Trophoblast cell (in vitro differentiated cells and primary cell): ENCODE measurements around the gene RICTOR.

ENCODE experiments used
- DNase-seq, 2 donors: peaks; one replicate each; pipeline ENCODE4 v3.0.0-alpha.2; 2016
- H2AFZ ChIP-seq: 2 replicates; pipeline ENCODE4 v1.6.1; 2013; ENCODE audit warnings: low read length, moderate library complexity, mild to moderate bottlenecking; ENCODE audit not compliant: insufficient read depth, poor library complexity
- H2AK5ac ChIP-seq: 2 replicates; pipeline ENCODE4 v1.6.1; 2013; ENCODE audit warnings: mild to moderate bottlenecking, low read length
- H2BK120ac ChIP-seq: 2 replicates; pipeline ENCODE4 v1.6.1; 2013; ENCODE audit warnings: low read length, mild to moderate bottlenecking, moderate library complexity; ENCODE audit not compliant: insufficient read depth, poor library complexity
- H2BK12ac ChIP-seq: 2 replicates; pipeline ENCODE4 v1.6.1; 2013; ENCODE audit warnings: mild to moderate bottlenecking, low read length, moderate library complexity
- H2BK5ac ChIP-seq: 2 replicates; pipeline ENCODE4 v1.6.1; 2013; ENCODE audit warnings: low read length, low read depth, moderate library complexity, mild to moderate bottlenecking; ENCODE audit not compliant: poor library complexity
- H3K14ac ChIP-seq: 2 replicates; pipeline ENCODE4 v1.6.1; 2013; ENCODE audit warnings: mild to moderate bottlenecking, low read length
- H3K18ac ChIP-seq: 2 replicates; pipeline ENCODE4 v1.6.1; 2013; ENCODE audit warnings: mild to moderate bottlenecking, low read length
- H3K23ac ChIP-seq: 2 replicates; pipeline ENCODE4 v1.6.1; 2013; ENCODE audit warnings: low read length
- H3K27ac ChIP-seq: 2 replicates; pipeline ENCODE4 v1.5.1; 2013; ENCODE audit warnings: low read depth, mild to moderate bottlenecking, inconsistent platforms, low read length, moderate library complexity
- H3K27me3 ChIP-seq: 2 replicates; pipeline ENCODE4 v1.6.1; 2013; ENCODE audit warnings: inconsistent platforms, mild to moderate bottlenecking, low read length, moderate library complexity; ENCODE audit not compliant: insufficient read depth
- H3K36me3 ChIP-seq, 2 experiments: 1 replicate in 1 of 2; 2 replicates in 1 of 2; pipeline ENCODE4 v1.6.1; 2013; ENCODE audit warnings: low read length in 2 of 2, mild to moderate bottlenecking in 2 of 2, moderate library complexity in 1 of 2; ENCODE audit not compliant: insufficient read depth in 2 of 2, control insufficient read depth in 1 of 2
- H3K4ac ChIP-seq: 2 replicates; pipeline ENCODE4 v1.6.1; 2013; ENCODE audit warnings: low read depth, mild to moderate bottlenecking, low read length, moderate library complexity
- H3K4me1 ChIP-seq, 2 experiments: 1 replicate in 1 of 2; 2 replicates in 1 of 2; pipeline ENCODE4 v1.6.1; 2013; ENCODE audit warnings: low read length in 2 of 2, mild to moderate bottlenecking in 2 of 2, moderate library complexity in 1 of 2; ENCODE audit not compliant: insufficient read depth in 2 of 2, control insufficient read depth in 1 of 2
- H3K4me2 ChIP-seq: 2 replicates; pipeline ENCODE4 v1.6.1; 2013; ENCODE audit warnings: inconsistent platforms, mild to moderate bottlenecking, low read length, moderate library complexity
- H3K4me3 ChIP-seq: 2 replicates; pipeline ENCODE4 v1.5.1; 2013; ENCODE audit warnings: mild to moderate bottlenecking, low read depth, low read length, inconsistent platforms
- H3K79me1 ChIP-seq: one replicate; pipeline ENCODE4 v1.6.1; 2013; ENCODE audit warnings: low read length
- H3K79me2 ChIP-seq: 2 replicates; pipeline ENCODE4 v1.6.1; 2013; ENCODE audit warnings: low read length, mild to moderate bottlenecking; ENCODE audit not compliant: control insufficient read depth, insufficient read depth, poor library complexity
- H3K9ac ChIP-seq: 2 replicates; pipeline ENCODE4 v1.6.1; 2013; ENCODE audit warnings: mild to moderate bottlenecking, low read length
- H3K9me3 ChIP-seq: 2 replicates; pipeline ENCODE4 v1.6.1; 2013; ENCODE audit warnings: low read depth, mild to moderate bottlenecking, control low read depth, inconsistent platforms, low read length; ENCODE audit not compliant: insufficient read depth
- H4K12ac ChIP-seq: 2 replicates; pipeline ENCODE4 v1.6.1; 2013; ENCODE audit warnings: low read depth, mild to moderate bottlenecking, low read length, moderate library complexity
- H4K8ac ChIP-seq: 2 replicates; pipeline ENCODE4 v1.6.1; 2013; ENCODE audit warnings: low read depth, mild to moderate bottlenecking, low read length, moderate library complexity
- H4K91ac ChIP-seq: one replicate; pipeline ENCODE4 v1.6.1; 2013; ENCODE audit warnings: low read depth, mild to moderate bottlenecking, low read length, moderate library complexity
- WGBS: extraction: QIAGEN DNeasy Blood & Tissue Kit; methylation state at CpG from one replicate; pipeline ENCODE4 v1.1.7; 2013; ENCODE audit warnings: missing lambda C conversion rate; ENCODE audit not compliant: insufficient read length, insufficient coverage; ENCODE audit errors: extremely low coverage; 5-methylcytosine and 5-hydroxymethylcytosine counted together

RICTOR gene

GRCh38 chr5:39120052-39120420 is 45.8 kb upstream of the RICTOR start:
- no peak for DNase-seq
- WGBS: no CpG with 5 or more reads among the region's 1 CpG
- no peak overlapping the region for H2BK5ac ChIP-seq
- H2AFZ ChIP-seq: no peak overlapping the region
- H2BK120ac ChIP-seq: no peak overlapping the region
- H3K36me3 ChIP-seq: no peaks in the 10 kb centered on the region
- no peaks in the 10 kb centered on the region for H3K9me3 ChIP-seq
- H3K79me2 ChIP-seq: no peaks in the 10 kb centered on the region
- H3K23ac ChIP-seq: no peak overlapping the region
- no peak overlapping the region for H3K18ac ChIP-seq
- H3K27ac ChIP-seq: no peak overlapping the region
- H3K4me2 ChIP-seq: no peak overlapping the region
- H3K4ac ChIP-seq: no peak overlapping the region
- no peak overlapping the region for H3K14ac ChIP-seq
- no peak overlapping the region for H2AK5ac ChIP-seq
- no peak overlapping the region for H3K4me3 ChIP-seq
- no peak overlapping the region for H2BK12ac ChIP-seq
- no peak overlapping the region for H4K91ac ChIP-seq
- no peak overlapping the region for H4K8ac ChIP-seq
- H3K9ac ChIP-seq: no peak overlapping the region
- no peak overlapping the region for H4K12ac ChIP-seq
- H3K27me3 ChIP-seq: no peaks in the 10 kb centered on the region
- no peaks in the 10 kb centered on the region for H3K4me1 ChIP-seq
- no peaks in the 10 kb centered on the region for H3K79me1 ChIP-seq

- no peak overlapping the region for H3K4me2 ChIP-seq
- H3K27ac ChIP-seq: no peak overlapping the region
- no peaks in the 10 kb centered on the region for H3K27me3 ChIP-seq
- H2BK12ac ChIP-seq: no peak overlapping the region
- H3K4ac ChIP-seq: no peak overlapping the region
- H2AFZ ChIP-seq: no peak overlapping the region
- no peak overlapping the region for H2AK5ac ChIP-seq
- H3K79me1 ChIP-seq: no peaks in the 10 kb centered on the region
- no peak overlapping the region for H3K23ac ChIP-seq
- no peak overlapping the region for H3K14ac ChIP-seq
- H4K8ac ChIP-seq: no peak overlapping the region
- no peak overlapping the region for H2BK5ac ChIP-seq
- H3K18ac ChIP-seq: no peak overlapping the region
- H3K9me3 ChIP-seq: no peaks in the 10 kb centered on the region
- no peak overlapping the region for H3K9ac ChIP-seq
- no CpG with 5 or more reads among the region's 3 CpGs for WGBS
- no peak overlapping the region for H4K12ac ChIP-seq
- H3K79me2 ChIP-seq: no peaks in the 10 kb centered on the region
- H4K91ac ChIP-seq: no peak overlapping the region
- no peak overlapping the region for H2BK120ac ChIP-seq
- H3K4me1 ChIP-seq: no peaks in the 10 kb centered on the region
- no peak for DNase-seq
- no peak overlapping the region for H3K4me3 ChIP-seq
- no peaks in the 10 kb centered on the region for H3K36me3 ChIP-seq
These were observed 45.3 kb upstream of the RICTOR start for GRCh38 chr5:39119404-39120051.

GRCh38 chr5:39118638-39119037 is 44.4 kb upstream of the RICTOR start:
- no peaks in the 10 kb centered on the region for H3K27me3 ChIP-seq
- H2BK5ac ChIP-seq: no peak overlapping the region
- H3K14ac ChIP-seq: no peak overlapping the region
- H3K4ac ChIP-seq: no peak overlapping the region
- no peak overlapping the region for H3K9ac ChIP-seq
- H3K4me1 ChIP-seq: no peaks in the 10 kb centered on the region
- H3K23ac ChIP-seq: no peak overlapping the region
- no peak overlapping the region for H2AK5ac ChIP-seq
- no peak overlapping the region for H3K18ac ChIP-seq
- no peaks in the 10 kb centered on the region for H3K9me3 ChIP-seq
- H4K12ac ChIP-seq: no peak overlapping the region
- no peak overlapping the region for H4K8ac ChIP-seq
- no peak for DNase-seq
- H3K79me1 ChIP-seq: no peaks in the 10 kb centered on the region
- no CpG with 5 or more reads among the region's 2 CpGs for WGBS
- no peak overlapping the region for H4K91ac ChIP-seq
- H2AFZ ChIP-seq: no peak overlapping the region
- no peaks in the 10 kb centered on the region for H3K79me2 ChIP-seq
- no peak overlapping the region for H2BK12ac ChIP-seq
- H3K4me3 ChIP-seq: no peak overlapping the region
- no peak overlapping the region for H3K27ac ChIP-seq
- H3K4me2 ChIP-seq: no peak overlapping the region
- no peak overlapping the region for H2BK120ac ChIP-seq
- no peaks in the 10 kb centered on the region for H3K36me3 ChIP-seq

GRCh38 chr5:39117401-39117800 is 43.2 kb upstream of the RICTOR start:
- no CpG with 5 or more reads among the region's 2 CpGs for WGBS
- no peak overlapping the region for H2BK120ac ChIP-seq

More at GRCh38 chr5:39117401-39117800, 43.2 kb upstream of the RICTOR start:
- Histone ChIP-seq H3K4ac (no peak overlapping the region), H2BK12ac (no peak overlapping the region), H2BK5ac (no peak overlapping the region), H2AFZ (no peak overlapping the region), H3K23ac (no peak overlapping the region), H3K79me1 (no peaks in the 10 kb centered on the region), H3K4me1 (no peaks in the 10 kb centered on the region), H3K14ac (no peak overlapping the region), H3K4me3 (no peak overlapping the region), H4K12ac (no peak overlapping the region), H3K27ac (no peak overlapping the region), H3K36me3 (no peaks in the 10 kb centered on the region), H2AK5ac (no peak overlapping the region), H3K27me3 (no peaks in the 10 kb centered on the region), H4K8ac (no peak overlapping the region), H3K18ac (no peak overlapping the region), H4K91ac (no peak overlapping the region), H3K4me2 (no peak overlapping the region), H3K9ac (no peak overlapping the region), H3K9me3 (no peaks in the 10 kb centered on the region), H3K79me2 (no peaks in the 10 kb centered on the region)
- no peak for DNase-seq
